ENCODE measurements around the gene FLNC.

DNA sequence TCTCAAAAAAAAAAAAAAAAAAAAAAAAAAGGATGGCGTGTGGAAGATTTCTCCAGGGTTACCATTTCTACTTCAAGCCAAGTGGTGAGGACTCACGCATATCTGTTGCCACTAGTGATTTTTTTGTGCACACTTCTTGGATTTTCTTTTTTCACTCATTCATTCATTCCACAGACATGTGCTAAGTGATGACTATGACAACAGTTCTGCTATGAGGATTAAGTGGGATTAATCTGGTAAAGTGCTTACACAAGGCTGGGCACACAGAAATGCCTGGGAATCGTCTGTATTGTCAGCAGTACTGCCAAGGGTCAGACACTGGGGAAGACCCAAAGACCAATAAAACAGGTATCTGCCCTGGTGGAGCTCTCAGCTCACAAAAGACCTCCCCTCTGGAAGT lies 48.4 kb upstream of the FLNC start:
- TF ChIP-seq GATA2 (IDR thresholded peaks at IDR 0.05; ENCODE audit: low read depth, low read length) = no peak
- TF ChIP-seq GATA3 (IDR thresholded peaks at IDR 0.05; ENCODE audit: low read depth, low read length) = no peak
